Suprapubic skin (tissue), 3 donors: ENCODE results near the gene NPLOC4.
A peak's percentile ranks its signal among the peaks of the same experiment; 100 is the strongest.

ENCODE experiments used
- POLR2A ChIP-seq, 2 donors: fragments of 450-650 bp; IDR thresholded peaks; one replicate each; pipeline ENCODE4 v1.6.1; 2017; ENCODE audit warnings: antibody characterized with exemption in 2 of 2, mild to moderate bottlenecking in 2 of 2, moderate library complexity in 2 of 2
- TF ChIP-seq, protein P1 (sequence below), 2 donors: fragments of 200-600 bp in 1 of 2; fragments of 450-650 bp in 1 of 2; sonication (generic) in 1 of 2; IDR thresholded peaks; one replicate each; pipeline ENCODE4 v1.5.1; 2016 to 2019; ENCODE audit warnings: antibody characterized with exemption in 2 of 2, mild to moderate bottlenecking in 1 of 2, moderate library complexity in 1 of 2

DNA sequence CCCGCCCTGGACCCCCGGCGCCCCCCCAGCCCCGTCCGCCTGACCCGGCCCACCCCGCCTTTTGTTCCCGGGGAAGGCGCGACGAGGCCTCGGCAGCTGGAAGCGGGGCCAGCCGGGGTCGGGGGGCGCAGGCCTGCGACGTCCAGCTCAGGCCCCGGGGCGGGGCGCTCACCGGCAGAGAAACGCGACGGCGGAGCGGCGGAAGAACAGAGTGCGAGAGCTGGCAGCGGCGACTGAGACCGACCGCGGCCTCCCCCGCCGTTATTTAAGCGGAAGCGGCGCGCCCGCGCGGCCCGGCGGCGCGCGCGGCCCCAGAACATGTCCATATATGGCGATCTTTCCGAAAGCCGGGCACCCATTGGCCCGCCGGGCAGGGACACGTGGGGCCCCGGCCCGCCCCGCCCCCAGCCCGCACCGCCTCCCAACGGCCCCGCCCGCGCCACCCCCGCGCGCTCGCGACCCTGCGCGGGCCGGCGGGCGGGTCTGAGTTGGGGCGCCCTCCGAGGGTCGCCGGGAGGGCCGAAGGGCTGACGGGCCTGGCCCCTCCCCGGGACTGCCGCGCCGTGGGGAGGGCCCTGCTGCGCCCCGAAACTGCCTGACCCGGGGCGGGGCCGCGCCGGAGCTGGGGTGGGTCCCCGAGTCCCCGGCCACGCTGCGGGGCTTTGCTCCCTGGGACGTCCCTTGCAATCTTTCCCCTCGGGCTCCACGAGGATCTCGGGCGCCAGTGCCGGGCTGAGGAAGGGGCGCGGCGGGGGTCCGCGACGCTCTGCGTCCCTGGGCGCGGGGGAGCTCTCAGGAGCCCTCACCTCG is 124.1 kb downstream of the NPLOC4 start, which contains the start of gene ACTG1:
- TF ChIP-seq, protein P1, sequence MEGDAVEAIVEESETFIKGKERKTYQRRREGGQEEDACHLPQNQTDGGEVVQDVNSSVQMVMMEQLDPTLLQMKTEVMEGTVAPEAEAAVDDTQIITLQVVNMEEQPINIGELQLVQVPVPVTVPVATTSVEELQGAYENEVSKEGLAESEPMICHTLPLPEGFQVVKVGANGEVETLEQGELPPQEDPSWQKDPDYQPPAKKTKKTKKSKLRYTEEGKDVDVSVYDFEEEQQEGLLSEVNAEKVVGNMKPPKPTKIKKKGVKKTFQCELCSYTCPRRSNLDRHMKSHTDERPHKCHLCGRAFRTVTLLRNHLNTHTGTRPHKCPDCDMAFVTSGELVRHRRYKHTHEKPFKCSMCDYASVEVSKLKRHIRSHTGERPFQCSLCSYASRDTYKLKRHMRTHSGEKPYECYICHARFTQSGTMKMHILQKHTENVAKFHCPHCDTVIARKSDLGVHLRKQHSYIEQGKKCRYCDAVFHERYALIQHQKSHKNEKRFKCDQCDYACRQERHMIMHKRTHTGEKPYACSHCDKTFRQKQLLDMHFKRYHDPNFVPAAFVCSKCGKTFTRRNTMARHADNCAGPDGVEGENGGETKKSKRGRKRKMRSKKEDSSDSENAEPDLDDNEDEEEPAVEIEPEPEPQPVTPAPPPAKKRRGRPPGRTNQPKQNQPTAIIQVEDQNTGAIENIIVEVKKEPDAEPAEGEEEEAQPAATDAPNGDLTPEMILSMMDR (IDR thresholded peaks at IDR 0.05), result no peak
- TF ChIP-seq POLR2A (IDR thresholded peaks at IDR 0.05), result peak; percentile 72 to 96
